ENCODE measurements around the gene WNK4. TPM values are rescaled to one million over a fixed set of nuclear protein-coding genes. Genes with fewer than 3 reads are reported as not detected.
A peak's percentile ranks its signal among the peaks of the same experiment; 100 is the strongest.

Gene WNK4
- total RNA-seq, 1 experiment from 2014 or later = 2.6 TPM

GRCh38 chr17:42781639-42782165, 1.3 kb downstream of the WNK4 start:
- H2AFZ ChIP-seq (ENCODE audit: low read length) = no peak overlapping the region
- H3K4me3 Mint-ChIP-seq = peak overlapping the region; percentile 60 to 80; a peak in 4 of 5 replicates
- no peaks in the 10 kb centered on the region for H3K9me3 Mint-ChIP-seq
- H4K20me1 ChIP-seq (ENCODE audit: control insufficient read depth, insufficient read depth, insufficient read length) = no peaks in the 10 kb centered on the region
- H3K4me2 ChIP-seq (ENCODE audit: insufficient read depth, insufficient read length, low read length) = no peak overlapping the region
- H2BK15ac ChIP-seq (ENCODE audit: low read depth, low read length) = no peak overlapping the region
- H4K8ac ChIP-seq (replicated peaks; ENCODE audit: insufficient read length, low read depth, low read length) = no peak overlapping the region
- no peak for DNase-seq
- H3T11ph ChIP-seq (ENCODE audit: low read length) = no peak overlapping the region
- no peak overlapping the region for H2BK5ac ChIP-seq (ENCODE audit: insufficient read length, low read length)
- peaks cover 10% of the 10 kb centered on the region; the same call in 1 of the 2 replicates for H3K27me3 ChIP-seq (ENCODE audit: insufficient read depth, low read length)
- H3K27ac Mint-ChIP-seq = no peak overlapping the region
- H2BK120ac ChIP-seq (ENCODE audit: low read depth, low read length, poor library complexity, severe bottlenecking) = no peak overlapping the region
- no peak overlapping the region for H3K9ac ChIP-seq (ENCODE audit: extremely low read depth, insufficient read length, low read length)
- H3K14ac ChIP-seq (ENCODE audit: insufficient read depth, low read length) = no peak overlapping the region; the same call in 1 of the 2 replicates
- H3K4me1 Mint-ChIP-seq = peaks cover 21 to 22% of the 10 kb centered on the region in 2 experiments
- no peak overlapping the region for H4K5ac ChIP-seq (ENCODE audit: insufficient read length, low read depth, low read length)
- no peaks in the 10 kb centered on the region for H3K4me1 ChIP-seq (ENCODE audit: insufficient read depth, low read length)
- H3K79me1 ChIP-seq (ENCODE audit: insufficient read depth, low read depth, low read length, poor library complexity, severe bottlenecking) = no peaks in the 10 kb centered on the region
- H3K27me3 Mint-ChIP-seq (ENCODE audit: low read depth) = peaks cover 28% of the 10 kb centered on the region
- H3K56ac ChIP-seq (ENCODE audit: insufficient read length, low read depth, low read length) = no peak overlapping the region
- H3K36me3 Mint-ChIP-seq (ENCODE audit: insufficient read depth in 1 of 3, low read depth in 3 of 3) = peaks cover 3 to 24% (median 22%) of the 10 kb centered on the region in 3 experiments
- H3K23me2 ChIP-seq (ENCODE audit: insufficient read length, low read depth, low read length, poor library complexity, severe bottlenecking) = peaks cover 8% of the 10 kb centered on the region
- no peak overlapping the region for H2BK12ac ChIP-seq (ENCODE audit: insufficient read length, low read depth, low read length)
- no peak overlapping the region for H3K23ac ChIP-seq (ENCODE audit: insufficient read length, low read depth, low read length)
- WGBS (ENCODE audit: extremely low coverage, insufficient read length, low lambda C conversion rate) = no CpG with 5 or more reads among the region's 10 CpGs
- H3K27ac ChIP-seq (ENCODE audit: insufficient read length, low read depth, low read length) = no peak overlapping the region
- no peaks in the 10 kb centered on the region for H3K79me2 ChIP-seq (ENCODE audit: insufficient read depth, low read length)
- no peaks in the 10 kb centered on the region for H3K9me3 ChIP-seq (ENCODE audit: control insufficient read depth, low read depth, low read length)
- TF ChIP-seq, protein P1, sequence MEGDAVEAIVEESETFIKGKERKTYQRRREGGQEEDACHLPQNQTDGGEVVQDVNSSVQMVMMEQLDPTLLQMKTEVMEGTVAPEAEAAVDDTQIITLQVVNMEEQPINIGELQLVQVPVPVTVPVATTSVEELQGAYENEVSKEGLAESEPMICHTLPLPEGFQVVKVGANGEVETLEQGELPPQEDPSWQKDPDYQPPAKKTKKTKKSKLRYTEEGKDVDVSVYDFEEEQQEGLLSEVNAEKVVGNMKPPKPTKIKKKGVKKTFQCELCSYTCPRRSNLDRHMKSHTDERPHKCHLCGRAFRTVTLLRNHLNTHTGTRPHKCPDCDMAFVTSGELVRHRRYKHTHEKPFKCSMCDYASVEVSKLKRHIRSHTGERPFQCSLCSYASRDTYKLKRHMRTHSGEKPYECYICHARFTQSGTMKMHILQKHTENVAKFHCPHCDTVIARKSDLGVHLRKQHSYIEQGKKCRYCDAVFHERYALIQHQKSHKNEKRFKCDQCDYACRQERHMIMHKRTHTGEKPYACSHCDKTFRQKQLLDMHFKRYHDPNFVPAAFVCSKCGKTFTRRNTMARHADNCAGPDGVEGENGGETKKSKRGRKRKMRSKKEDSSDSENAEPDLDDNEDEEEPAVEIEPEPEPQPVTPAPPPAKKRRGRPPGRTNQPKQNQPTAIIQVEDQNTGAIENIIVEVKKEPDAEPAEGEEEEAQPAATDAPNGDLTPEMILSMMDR (conservative IDR thresholded peaks at IDR 0.05) = no peak
- no peak overlapping the region for H2BK20ac ChIP-seq (ENCODE audit: low read depth, low read length, poor library complexity, severe bottlenecking)
- no peak overlapping the region for H2AK5ac ChIP-seq (ENCODE audit: insufficient read length, low read length)
- H4K91ac ChIP-seq (ENCODE audit: insufficient read length, low read depth, low read length) = no peak overlapping the region
- H3K4ac ChIP-seq (ENCODE audit: low read depth, low read length) = no peak overlapping the region
- H3K18ac ChIP-seq (ENCODE audit: insufficient read length, low read depth, low read length) = no peak overlapping the region

Data from H9 (cell line).